ENCODE results near the gene EFEMP1. TPM values are rescaled to one million over a fixed set of nuclear protein-coding genes. Genes with fewer than 3 reads are reported as not detected.

EFEMP1 gene
- total and polyA plus RNA-seq, 2 of the 13 experiments (the other 11 are each of a cell fraction or from before 2014, with no cell fraction given) = not detected

GRCh38 chr2:55839182-55839819, 84.3 kb downstream of the EFEMP1 start (continued):
- TF ChIP-seq ZFX (CRISPR knock-in tag; IDR thresholded peaks at IDR 0.05; ENCODE audit: low read depth) (no peak), BCLAF1 (IDR thresholded peaks at IDR 0.05) (no peak), RARA (CRISPR knock-in tag; IDR thresholded peaks at IDR 0.05) (peak; percentile 71; the same call in 1 of the 2 replicates), IKZF5 (CRISPR knock-in tag; IDR thresholded peaks at IDR 0.05) (peak; percentile 69; the same call in 1 of the 2 replicates), SP5 (CRISPR knock-in tag; IDR thresholded peaks at IDR 0.05; ENCODE audit: borderline replicate concordance, low read depth) (peak; percentile 80), ZSCAN9 (CRISPR knock-in tag; IDR thresholded peaks at IDR 0.05; ENCODE audit: borderline replicate concordance) (0 out of 2 replicates have a peak, but pooled peaks have one; percentile 50), HMG20A (CRISPR knock-in tag; IDR thresholded peaks at IDR 0.05; ENCODE audit: borderline replicate concordance) (peak; percentile 95), ZNF234 (CRISPR knock-in tag; conservative IDR thresholded peaks at IDR 0.05) (no peak), ZNF652 (CRISPR knock-in tag; IDR thresholded peaks at IDR 0.05; ENCODE audit: borderline replicate concordance, low read depth) (peak; percentile 75), REST (IDR thresholded peaks at IDR 0.05; ENCODE audit: borderline replicate concordance in 1 of 2, low read depth in 1 of 2, low read length in 2 of 2) (peak in 1 of 2 experiments; percentile 49; a peak in 2 of 4 replicates), NFYB (CRISPR knock-in tag; IDR thresholded peaks at IDR 0.05) (no peak), CREB1 (IDR thresholded peaks at IDR 0.05) (no peak), CREB1 (CRISPR knock-in tag; IDR thresholded peaks at IDR 0.05) (peak; percentile 65), KDM6A (CRISPR knock-in tag; IDR thresholded peaks at IDR 0.05; ENCODE audit: low read depth) (peak; percentile 93), ETV5 (CRISPR knock-in tag; IDR thresholded peaks at IDR 0.05; ENCODE audit: borderline replicate concordance) (peak; percentile 38; the same call in 1 of the 2 replicates), CEBPG (CRISPR knock-in tag; IDR thresholded peaks at IDR 0.05) (peak; percentile 75), TBX2 (CRISPR knock-in tag; IDR thresholded peaks at IDR 0.05; ENCODE audit: borderline replicate concordance) (peak; percentile 97), DRAP1 (CRISPR knock-in tag; IDR thresholded peaks at IDR 0.05) (peak; percentile 18; the same call in 1 of the 2 replicates), ADNP (CRISPR knock-in tag; IDR thresholded peaks at IDR 0.05) (no peak), ZKSCAN5 (CRISPR knock-in tag; IDR thresholded peaks at IDR 0.05) (no peak), ZKSCAN8 (CRISPR knock-in tag; IDR thresholded peaks at IDR 0.05; ENCODE audit: borderline replicate concordance) (peak; percentile 62; the same call in 1 of the 2 replicates), ISL2 (CRISPR knock-in tag; IDR thresholded peaks at IDR 0.05) (peak; percentile 92)
